SU-DHL-6 (cell line): Measurements from ENCODE around the gene MAP2K6.

Experiments used
- H2AFZ ChIP-seq: fragments of 200-600 bp; sonication (generic); 2 replicates; pipeline ENCODE4 v1.6.1; 2014; ENCODE audit warnings: low read depth, mild to moderate bottlenecking, moderate library complexity, mixed read lengths, antibody characterized with exemption, low read length; ENCODE audit not compliant: severe bottlenecking
- H3F3A ChIP-seq: fragments of 200-600 bp; shearing (Covaris generic); 2 replicates; pipeline ENCODE4 v1.6.0; 2016; ENCODE audit warnings: antibody characterized with exemption, mild to moderate bottlenecking; ENCODE audit not compliant: insufficient read depth
- H3K27ac ChIP-seq: fragments of 200-600 bp; sonication (generic); 2 replicates; pipeline ENCODE4 v1.5.1; 2016; ENCODE audit warnings: low read depth, mild to moderate bottlenecking, low read length, moderate library complexity, mixed read lengths
- H3K27me3 ChIP-seq: fragments of 200-600 bp; sonication (generic), shearing (Covaris generic); 2 replicates; pipeline ENCODE4 v1.6.0; 2014; ENCODE audit warnings: mild to moderate bottlenecking, low read length
- H3K36me3 ChIP-seq: fragments of 200-600 bp; sonication (generic); 2 replicates; pipeline ENCODE4 v1.6.1; 2014; ENCODE audit warnings: mild to moderate bottlenecking, low read length, mixed read lengths
- H3K4me2 ChIP-seq: fragments of 300-600, 200-600 bp; shearing (Covaris generic), sonication (generic); 2 replicates; pipeline ENCODE4 v1.6.0; 2014; ENCODE audit warnings: low read length, low read depth, mild to moderate bottlenecking; ENCODE audit not compliant: poor library complexity, severe bottlenecking
- H3K4me3 ChIP-seq: fragments of 200-600 bp; sonication (generic); 2 replicates; pipeline ENCODE4 v1.5.1; 2014; ENCODE audit warnings: antibody characterized with exemption, low read length, mild to moderate bottlenecking, mixed read lengths; ENCODE audit not compliant: insufficient read depth, poor library complexity, severe bottlenecking
- H3K79me2 ChIP-seq: fragments of 200-600 bp; sonication (generic); 2 replicates; pipeline ENCODE4 v1.6.1; 2014; ENCODE audit warnings: mild to moderate bottlenecking, low read length, moderate library complexity; ENCODE audit not compliant: insufficient read depth
- H3K9ac ChIP-seq: fragments of 200-600 bp; sonication (generic); 2 replicates; pipeline ENCODE4 v1.7.0; 2014; ENCODE audit warnings: mild to moderate bottlenecking, low read length
- H3K9me2 ChIP-seq: fragments of 200-600 bp; sonication (generic); replicated peaks from 2 replicates; pipeline ENCODE4 v1.6.1; 2014; ENCODE audit warnings: low read length; ENCODE audit not compliant: insufficient read depth
- H3K9me3 ChIP-seq: fragments of 200-600 bp; sonication (generic); 2 replicates; pipeline ENCODE4 v1.6.1; 2014; ENCODE audit warnings: low read length, mixed read lengths; ENCODE audit not compliant: insufficient read depth
- H4K20me1 ChIP-seq: fragments of 200-600 bp; sonication (generic); 2 replicates; pipeline ENCODE4 v1.6.1; 2014; ENCODE audit warnings: low read depth, mild to moderate bottlenecking, antibody characterized with exemption, low read length, moderate library complexity, mixed read lengths
- EZH2phosphoT487 ChIP-seq: fragments of 200-600 bp; sonication (generic), shearing (Covaris generic); conservative IDR thresholded peaks from 2 replicates; pipeline ENCODE4 v1.6.1; 2018; ENCODE audit warnings: mild to moderate bottlenecking, antibody characterized with exemption, low read length, moderate library complexity, mixed read lengths
- TF ChIP-seq, protein P1 (sequence below): fragments of 200-600 bp; sonication (generic); IDR thresholded peaks from one replicate; pipeline ENCODE4 v1.5.1; 2017; ENCODE audit warnings: antibody characterized with exemption, mild to moderate bottlenecking, low read length, moderate library complexity; ENCODE audit not compliant: insufficient read depth, poor library complexity, severe bottlenecking

The MAP2K6 gene

DNA sequence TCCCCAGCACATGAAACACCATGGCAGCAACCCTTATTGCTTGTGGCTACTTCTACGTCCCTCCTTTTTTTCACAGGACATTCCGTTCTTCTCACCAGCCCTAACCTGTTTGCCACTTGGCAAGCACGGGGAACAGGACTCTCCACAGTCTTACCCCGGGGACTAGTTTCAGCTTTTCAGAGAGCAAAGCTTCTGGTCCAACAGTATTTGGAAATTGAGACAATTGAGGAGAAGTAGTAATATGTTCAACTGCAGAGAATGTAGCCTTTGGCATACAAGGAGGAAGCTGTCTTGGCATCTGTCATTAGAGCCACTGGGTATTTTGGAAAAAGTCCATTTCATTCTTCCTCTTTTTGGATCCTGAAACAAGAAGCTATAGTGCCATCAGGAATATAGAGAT is 65.7 kb downstream of the MAP2K6 start:
- Histone ChIP-seq H3K79me2 (no peaks in the 10 kb centered on the region), H3K27ac (no peak overlapping the region), H3K27me3 (no peaks in the 10 kb centered on the region), H4K20me1 (no peaks in the 10 kb centered on the region), H3K9ac (no peak overlapping the region), H3K4me3 (no peak overlapping the region), H2AFZ (no peak overlapping the region), H3K4me2 (no peak overlapping the region), H3K9me2 (no peaks in the 10 kb centered on the region), H3F3A (no peaks in the 10 kb centered on the region), H3K9me3 (no peaks in the 10 kb centered on the region), H3K36me3 (no peaks in the 10 kb centered on the region)
- no peak for TF ChIP-seq EZH2phosphoT487
- TF ChIP-seq, protein P1, sequence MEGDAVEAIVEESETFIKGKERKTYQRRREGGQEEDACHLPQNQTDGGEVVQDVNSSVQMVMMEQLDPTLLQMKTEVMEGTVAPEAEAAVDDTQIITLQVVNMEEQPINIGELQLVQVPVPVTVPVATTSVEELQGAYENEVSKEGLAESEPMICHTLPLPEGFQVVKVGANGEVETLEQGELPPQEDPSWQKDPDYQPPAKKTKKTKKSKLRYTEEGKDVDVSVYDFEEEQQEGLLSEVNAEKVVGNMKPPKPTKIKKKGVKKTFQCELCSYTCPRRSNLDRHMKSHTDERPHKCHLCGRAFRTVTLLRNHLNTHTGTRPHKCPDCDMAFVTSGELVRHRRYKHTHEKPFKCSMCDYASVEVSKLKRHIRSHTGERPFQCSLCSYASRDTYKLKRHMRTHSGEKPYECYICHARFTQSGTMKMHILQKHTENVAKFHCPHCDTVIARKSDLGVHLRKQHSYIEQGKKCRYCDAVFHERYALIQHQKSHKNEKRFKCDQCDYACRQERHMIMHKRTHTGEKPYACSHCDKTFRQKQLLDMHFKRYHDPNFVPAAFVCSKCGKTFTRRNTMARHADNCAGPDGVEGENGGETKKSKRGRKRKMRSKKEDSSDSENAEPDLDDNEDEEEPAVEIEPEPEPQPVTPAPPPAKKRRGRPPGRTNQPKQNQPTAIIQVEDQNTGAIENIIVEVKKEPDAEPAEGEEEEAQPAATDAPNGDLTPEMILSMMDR: no peak

DNA sequence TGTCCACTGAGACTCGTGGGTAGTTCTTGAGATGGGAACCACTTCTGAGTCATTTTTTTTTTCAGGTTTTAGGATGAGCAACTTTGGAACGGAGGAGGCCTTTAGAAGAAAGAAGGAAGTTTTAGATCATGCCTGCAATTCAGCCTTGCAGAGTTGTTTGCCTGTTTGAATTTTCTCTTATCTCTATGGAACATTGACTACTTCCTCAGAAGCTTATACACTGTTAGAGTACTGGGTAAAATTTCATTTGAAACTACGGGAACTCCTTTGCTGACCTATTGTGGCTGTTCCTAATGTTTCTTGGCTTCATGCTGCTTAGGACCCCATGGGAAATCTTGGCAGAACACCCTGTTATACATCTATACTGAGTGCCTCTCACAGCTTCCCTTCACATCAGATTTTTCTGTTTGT is 70.8 kb downstream of the MAP2K6 start:
- no peaks in the 10 kb centered on the region for H3K79me2 ChIP-seq
- H3K9me2 ChIP-seq: no peaks in the 10 kb centered on the region
- TF ChIP-seq, protein P1: no peak
- TF ChIP-seq EZH2phosphoT487: no peak
- no peaks in the 10 kb centered on the region for H4K20me1 ChIP-seq
- no peak overlapping the region for H3K4me3 ChIP-seq
- H2AFZ ChIP-seq: no peak overlapping the region
- H3F3A ChIP-seq: no peaks in the 10 kb centered on the region
- no peak overlapping the region for H3K27ac ChIP-seq
- H3K9me3 ChIP-seq: no peaks in the 10 kb centered on the region
- H3K4me2 ChIP-seq: no peak overlapping the region
- no peaks in the 10 kb centered on the region for H3K27me3 ChIP-seq
- no peak overlapping the region for H3K9ac ChIP-seq
- no peaks in the 10 kb centered on the region for H3K36me3 ChIP-seq

DNA sequence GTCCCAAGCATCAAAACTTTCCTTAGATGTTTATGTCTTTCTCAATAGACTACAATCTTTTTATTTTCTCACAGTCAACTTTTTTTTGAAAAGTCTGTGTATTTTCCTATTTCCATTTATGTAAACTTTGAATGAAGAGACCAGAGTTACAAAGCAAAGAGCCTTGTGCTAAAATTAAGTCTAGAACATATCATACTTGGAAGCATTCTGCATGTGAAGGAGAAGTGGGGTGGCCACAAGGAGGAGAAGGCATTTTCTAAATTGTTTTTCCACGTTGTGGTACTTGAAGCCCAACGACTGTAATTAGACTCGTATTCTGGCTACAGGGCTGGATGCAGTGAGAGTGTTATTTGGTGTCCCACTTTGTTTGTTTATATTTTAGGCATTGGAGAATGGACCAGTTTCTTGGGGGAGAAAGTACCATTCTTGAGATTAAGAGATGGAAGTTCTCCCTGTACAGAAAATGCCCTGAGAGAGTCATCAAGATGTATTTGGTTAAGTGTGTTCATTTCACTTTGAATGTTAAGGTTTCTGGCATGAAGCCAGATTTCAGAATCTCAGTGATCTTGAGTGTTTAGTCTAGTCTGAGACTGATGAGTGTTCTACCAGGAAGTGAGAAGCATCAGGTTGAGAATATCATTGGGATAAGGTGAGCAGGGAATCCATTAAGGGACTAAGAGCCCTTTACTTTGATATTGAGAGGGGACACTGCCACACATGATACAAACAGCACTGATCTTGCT is 71.6 kb downstream of the MAP2K6 start:
- Histone ChIP-seq H3K79me2 (no peaks in the 10 kb centered on the region), H3K4me3 (no peak overlapping the region), H3K4me2 (no peak overlapping the region), H3K9me2 (no peaks in the 10 kb centered on the region), H3K27ac (no peak overlapping the region), H3K27me3 (no peaks in the 10 kb centered on the region), H3K36me3 (no peaks in the 10 kb centered on the region), H3K9ac (no peak overlapping the region), H3K9me3 (no peaks in the 10 kb centered on the region), H4K20me1 (no peaks in the 10 kb centered on the region), H2AFZ (no peak overlapping the region), H3F3A (no peaks in the 10 kb centered on the region)
- no peak for TF ChIP-seq EZH2phosphoT487
- TF ChIP-seq, protein P1: no peak
